AG09309 (cell line): ENCODE results near the gene SEMA3E.
A peak's percentile ranks its signal among the peaks of the same experiment; 100 is the strongest.

Experiments used
- DNase-seq: peaks from one replicate; pipeline ENCODE4 v3.0.0-alpha.2; 2010; ENCODE audit warnings: low read depth
- H3K4me3 ChIP-seq: 2 replicates; pipeline ENCODE4 v1.5.1; 2011; ENCODE audit warnings: mild to moderate bottlenecking, low read depth, low read length, moderate library complexity; ENCODE audit not compliant: control insufficient read depth
- CTCF ChIP-seq: IDR thresholded peaks from 2 replicates; pipeline ENCODE4 v1.5.1; 2011; ENCODE audit warnings: mild to moderate bottlenecking, low read depth, low read length, inconsistent platforms; ENCODE audit not compliant: insufficient read depth, control insufficient read depth; ENCODE audit errors: missing control alignments

Gene SEMA3E

GRCh38 chr7:83663131-83663530 lies 14.2 kb upstream of the SEMA3E start:
- TF ChIP-seq CTCF = no peak
- no peak for DNase-seq
- H3K4me3 ChIP-seq = no peak overlapping the region

GRCh38 chr7:83658126-83658525 lies 9.2 kb upstream of the SEMA3E start:
- DNase-seq = no peak
- TF ChIP-seq CTCF = no peak
- no peak overlapping the region for H3K4me3 ChIP-seq

- TF ChIP-seq CTCF = peak; percentile 80
- no peak overlapping the region for H3K4me3 ChIP-seq
- peak; percentile 4 for DNase-seq
Measured at GRCh38 chr7:83655951-83656556, 7.1 kb upstream of the SEMA3E start.

DNA sequence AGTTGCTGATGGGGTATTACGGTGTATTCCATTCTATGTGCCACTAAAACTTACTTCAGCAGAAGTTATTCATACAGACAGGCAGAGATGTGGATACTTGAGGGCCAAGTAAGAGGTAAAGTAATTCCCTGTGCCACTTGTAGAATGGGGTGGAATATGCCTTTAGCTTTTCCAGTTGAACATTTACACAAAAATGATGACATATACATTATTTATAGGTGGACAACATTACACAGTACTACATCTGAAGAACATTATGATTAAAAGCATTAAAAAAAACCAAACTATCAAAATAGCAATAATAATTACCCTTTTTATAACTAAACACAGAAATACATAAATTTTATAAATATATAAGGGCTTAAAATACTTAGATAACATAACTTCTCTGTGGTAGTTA lies 3.5 kb upstream of the SEMA3E start:
- TF ChIP-seq CTCF = no peak
- no peak overlapping the region for H3K4me3 ChIP-seq
- DNase-seq = no peak

GRCh38 chr7:83649701-83650100 lies 762 bp upstream of the SEMA3E start:
- DNase-seq = no peak
- H3K4me3 ChIP-seq = no peak overlapping the region
- TF ChIP-seq CTCF = no peak

- TF ChIP-seq CTCF = no peak
- no peak for DNase-seq
- H3K4me3 ChIP-seq = no peak overlapping the region
Measured at GRCh38 chr7:83646027-83646426, 2.9 kb downstream of the SEMA3E start.

DNA sequence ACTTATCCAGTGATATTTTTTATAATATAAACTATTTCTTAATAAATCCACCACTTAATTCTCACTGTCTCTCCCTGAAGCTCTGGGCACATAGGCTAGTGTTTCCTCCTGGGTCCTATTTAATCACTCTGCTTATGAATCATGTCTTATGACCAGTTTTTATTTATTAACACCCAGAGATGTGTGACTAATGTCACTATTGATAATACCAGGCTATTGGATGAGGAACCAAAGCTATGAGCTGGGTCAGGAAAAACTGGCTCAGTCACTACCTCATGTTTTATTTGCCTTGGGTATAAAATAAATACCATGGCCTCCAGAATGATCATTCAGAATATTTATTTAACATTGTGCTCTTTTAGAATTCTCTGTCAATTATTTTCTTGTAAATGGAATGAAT lies 5.2 kb downstream of the SEMA3E start:
- DNase-seq = no peak
- no peak overlapping the region for H3K4me3 ChIP-seq
- no peak for TF ChIP-seq CTCF
